Esophagus (tissue), 2 donors: ENCODE results near the gene CFAP68. TPM values are rescaled to one million over a fixed set of nuclear protein-coding genes. Genes with fewer than 3 reads are reported as not detected.

ENCODE experiments used
- H3K27ac ChIP-seq, 2 donors: one replicate each; pipeline ENCODE4 v1.5.1; 2013; ENCODE audit warnings: low read depth in 2 of 2, mild to moderate bottlenecking in 2 of 2, inconsistent platforms in 1 of 2, low read length in 1 of 2, moderate library complexity in 1 of 2
- H3K27me3 ChIP-seq, 2 donors: one replicate each; pipeline ENCODE4 v1.6.1; 2013; ENCODE audit warnings: low read length in 2 of 2, control low read depth in 1 of 2, mild to moderate bottlenecking in 1 of 2; ENCODE audit not compliant: insufficient read depth in 2 of 2, control insufficient read depth in 1 of 2
- H3K36me3 ChIP-seq, 2 donors: one replicate each; pipeline ENCODE4 v1.6.1; 2013; ENCODE audit warnings: low read length in 1 of 2; ENCODE audit not compliant: control insufficient read depth in 2 of 2, insufficient read depth in 2 of 2
- H3K4me1 ChIP-seq, 2 donors: one replicate each; pipeline ENCODE4 v1.6.1; 2013; ENCODE audit warnings: low read length in 1 of 2; ENCODE audit not compliant: control insufficient read depth in 2 of 2, insufficient read depth in 2 of 2
- H3K4me3 ChIP-seq, 2 donors: one replicate each; pipeline ENCODE4 v1.5.1; 2013; ENCODE audit warnings: low read length in 2 of 2, mild to moderate bottlenecking in 2 of 2, low read depth in 1 of 2, moderate library complexity in 1 of 2
- H3K9me3 ChIP-seq, 2 donors: one replicate each; pipeline ENCODE4 v1.6.1; 2013; ENCODE audit warnings: mild to moderate bottlenecking in 2 of 2, low read depth in 1 of 2, low read length in 1 of 2, moderate library complexity in 1 of 2; ENCODE audit not compliant: control insufficient read depth in 2 of 2, insufficient read depth in 1 of 2
- WGBS, 2 donors: extraction: QIAGEN DNeasy Blood & Tissue Kit; methylation state at CpG; one replicate each; pipeline ENCODE4 v1.1.7; 2013; 5-methylcytosine and 5-hydroxymethylcytosine counted together
- polyA plus RNA-seq, 2 donors: library from polyadenylated mRNA; stranded (reverse); fragments of 200-250 nt; gene quantifications; one replicate each; pipeline ENCODE4 v1.2.3, GENCODE V29; 2013
- donor health status: healthy with polysubstance abuse.
- donor health status: Bipolar disorder and iron deficiency.

CFAP68 gene
- polyA plus RNA-seq, 2 donors, result 29.5 to 33.4 TPM

GRCh38 chr11:111886032-111886431 is 6.7 kb downstream of the CFAP68 start:
- H3K36me3 ChIP-seq, result no peaks in the 10 kb centered on the region
- no peaks in the 10 kb centered on the region for H3K27me3 ChIP-seq
- H3K27ac ChIP-seq, result no peak overlapping the region
- WGBS, 2 donors, result 82 to 93% methylated on average over 4 of the region's 4 CpGs
- no peaks in the 10 kb centered on the region for H3K9me3 ChIP-seq
- H3K4me1 ChIP-seq, result no peaks in the 10 kb centered on the region
- no peak overlapping the region for H3K4me3 ChIP-seq

GRCh38 chr11:111886844-111887243 is 7.5 kb downstream of the CFAP68 start:
- no peaks in the 10 kb centered on the region for H3K9me3 ChIP-seq
- H3K27me3 ChIP-seq, result no peaks in the 10 kb centered on the region
- no peaks in the 10 kb centered on the region for H3K36me3 ChIP-seq
- H3K27ac ChIP-seq, result no peak overlapping the region
- H3K4me3 ChIP-seq, result no peak overlapping the region
- no peaks in the 10 kb centered on the region for H3K4me1 ChIP-seq
- 85 to 87% methylated on average over 2 of the region's 2 CpGs for WGBS, 2 donors

GRCh38 chr11:111905411-111905810 is 26.1 kb downstream of the CFAP68 start:
- Histone ChIP-seq H3K27me3 (no peaks in the 10 kb centered on the region), H3K27ac (no peak overlapping the region), H3K9me3 (no peaks in the 10 kb centered on the region), H3K4me1 (peaks cover 0 to 2% of the 10 kb centered on the region in 2 donors), H3K36me3 (no peaks in the 10 kb centered on the region), H3K4me3 (no peak overlapping the region)
- 39 to 45% methylated on average over 2 of the region's 2 CpGs for WGBS, 2 donors

- H3K9me3 ChIP-seq, result no peaks in the 10 kb centered on the region
- H3K27me3 ChIP-seq, result no peaks in the 10 kb centered on the region
- no peaks in the 10 kb centered on the region for H3K36me3 ChIP-seq
- peaks cover 0 to 5% of the 10 kb centered on the region in 2 donors for H3K4me1 ChIP-seq
- no peak overlapping the region for H3K27ac ChIP-seq
- 87 to 90% methylated on average over 1 of the region's 1 CpG for WGBS, 2 donors
- no peak overlapping the region for H3K4me3 ChIP-seq
These were observed 27.3 kb downstream of the CFAP68 start for GRCh38 chr11:111906680-111907079.

GRCh38 chr11:111908639-111909305 is 29.4 kb downstream of the CFAP68 start:
- H3K9me3 ChIP-seq, result no peaks in the 10 kb centered on the region
- H3K4me1 ChIP-seq, result peaks cover 0 to 8% of the 10 kb centered on the region in 2 donors
- H3K36me3 ChIP-seq, result no peaks in the 10 kb centered on the region
- no peaks in the 10 kb centered on the region for H3K27me3 ChIP-seq
- H3K4me3 ChIP-seq, result no peak overlapping the region
- no peak overlapping the region for H3K27ac ChIP-seq
- 78 to 80% methylated on average over 5 of the region's 5 CpGs for WGBS, 2 donors

GRCh38 chr11:111909378-111909777 is 30.0 kb downstream of the CFAP68 start:
- peaks cover 0 to 9% of the 10 kb centered on the region in 2 donors for H3K4me1 ChIP-seq
- no peaks in the 10 kb centered on the region for H3K27me3 ChIP-seq
- H3K9me3 ChIP-seq, result no peaks in the 10 kb centered on the region
- peak overlapping the region in 1 of 2 donors; percentile 34 for H3K27ac ChIP-seq
- peak overlapping the region in 1 of 2 donors; percentile 10 for H3K4me3 ChIP-seq
- H3K36me3 ChIP-seq, result no peaks in the 10 kb centered on the region
- WGBS, 2 donors, result 62 to 77% methylated on average over 5 of the region's 5 CpGs

- WGBS, 2 donors, result 45 to 47% methylated on average over 9 of the region's 9 CpGs
- peak overlapping the region; percentile 18 to 32 for H3K4me3 ChIP-seq
- peak overlapping the region; percentile 79 to 92 for H3K27ac ChIP-seq
- H3K9me3 ChIP-seq, result no peaks in the 10 kb centered on the region
- H3K27me3 ChIP-seq, result no peaks in the 10 kb centered on the region
- H3K4me1 ChIP-seq, result peaks cover 0 to 9% of the 10 kb centered on the region in 2 donors
- no peaks in the 10 kb centered on the region for H3K36me3 ChIP-seq
These were observed 31.6 kb downstream of the CFAP68 start for GRCh38 chr11:111910676-111911562.

GRCh38 chr11:111911563-111912401 is 32.4 kb downstream of the CFAP68 start, which contains the start of gene CRYAB:
Gene CRYAB, minus strand, starts transcription at chr11:111911770. Its CDS starts 46 bp downstream, at chr11:111911724.
- no peaks in the 10 kb centered on the region for H3K9me3 ChIP-seq
- WGBS, 2 donors, result 33 to 36% methylated on average over 17 of the region's 17 CpGs
- peak within 1 kb of the TSS; percentile 18 to 32 for H3K4me3 ChIP-seq
- no peaks in the 10 kb centered on the region for H3K27me3 ChIP-seq
- H3K27ac ChIP-seq, result peak within 1 kb of the TSS; percentile 79 to 92
- peaks cover 0 to 9% of the 10 kb centered on the region in 2 donors for H3K4me1 ChIP-seq
- H3K36me3 ChIP-seq, result no peaks in the 10 kb centered on the region

GRCh38 chr11:111912535-111912934 is 33.2 kb downstream of the CFAP68 start, which contains the start of gene HSPB2:
Gene HSPB2, plus strand, starts transcription at chr11:111912734. Its CDS starts 96 bp downstream, at chr11:111912830.
- H3K9me3 ChIP-seq, result no peaks in the 10 kb centered on the region
- WGBS, 2 donors, result 14 to 25% methylated on average over 21 to 26 of the region's 26 CpGs
- no peaks in the 10 kb centered on the region for H3K27me3 ChIP-seq
- H3K4me1 ChIP-seq, result peaks cover 0 to 9% of the 10 kb centered on the region in 2 donors
- peak within 1 kb of the TSS; percentile 29 to 32 for H3K4me3 ChIP-seq
- H3K27ac ChIP-seq, result peak within 1 kb of the TSS; percentile 79 to 92
- H3K36me3 ChIP-seq, result no peaks in the 10 kb centered on the region
